ENCODE measurements around the gene TOLLIP.

TOLLIP gene

GRCh38 chr11:1271927-1272326, 37.5 kb downstream of the TOLLIP start:
- H3K4me3 ChIP-seq (ENCODE audit: low read depth, low read length, poor library complexity, severe bottlenecking) = no peak overlapping the region
- no peaks in the 10 kb centered on the region for H3K4me1 ChIP-seq (ENCODE audit: insufficient read depth, low read length, severe bottlenecking)
- no peaks in the 10 kb centered on the region for H3K9me2 ChIP-seq (ENCODE audit: low read depth, low read length)
- H3K4me2 ChIP-seq (ENCODE audit: low read length) = no peak overlapping the region
- TF ChIP-seq EZH2 (IDR thresholded peaks at IDR 0.05; ENCODE audit: borderline replicate concordance, low read length) = no peak
- TF ChIP-seq, protein P1, sequence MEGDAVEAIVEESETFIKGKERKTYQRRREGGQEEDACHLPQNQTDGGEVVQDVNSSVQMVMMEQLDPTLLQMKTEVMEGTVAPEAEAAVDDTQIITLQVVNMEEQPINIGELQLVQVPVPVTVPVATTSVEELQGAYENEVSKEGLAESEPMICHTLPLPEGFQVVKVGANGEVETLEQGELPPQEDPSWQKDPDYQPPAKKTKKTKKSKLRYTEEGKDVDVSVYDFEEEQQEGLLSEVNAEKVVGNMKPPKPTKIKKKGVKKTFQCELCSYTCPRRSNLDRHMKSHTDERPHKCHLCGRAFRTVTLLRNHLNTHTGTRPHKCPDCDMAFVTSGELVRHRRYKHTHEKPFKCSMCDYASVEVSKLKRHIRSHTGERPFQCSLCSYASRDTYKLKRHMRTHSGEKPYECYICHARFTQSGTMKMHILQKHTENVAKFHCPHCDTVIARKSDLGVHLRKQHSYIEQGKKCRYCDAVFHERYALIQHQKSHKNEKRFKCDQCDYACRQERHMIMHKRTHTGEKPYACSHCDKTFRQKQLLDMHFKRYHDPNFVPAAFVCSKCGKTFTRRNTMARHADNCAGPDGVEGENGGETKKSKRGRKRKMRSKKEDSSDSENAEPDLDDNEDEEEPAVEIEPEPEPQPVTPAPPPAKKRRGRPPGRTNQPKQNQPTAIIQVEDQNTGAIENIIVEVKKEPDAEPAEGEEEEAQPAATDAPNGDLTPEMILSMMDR (IDR thresholded peaks at IDR 0.05; ENCODE audit: low read length) = no peak
- H3F3A ChIP-seq (ENCODE audit: insufficient read depth, low read length) = no peaks in the 10 kb centered on the region
- peaks cover 10% of the 10 kb centered on the region; the same call in 1 of the 2 replicates for H3K36me3 ChIP-seq (ENCODE audit: insufficient read depth, low read length)
- no peaks in the 10 kb centered on the region for H4K20me1 ChIP-seq (ENCODE audit: insufficient read depth, low read length)
- H3K79me2 ChIP-seq (ENCODE audit: insufficient read depth, low read length) = no peaks in the 10 kb centered on the region
- H3K27me3 ChIP-seq (ENCODE audit: insufficient read depth, low read length) = no peaks in the 10 kb centered on the region
- H3K9me3 ChIP-seq (ENCODE audit: low read length) = no peaks in the 10 kb centered on the region
- no peak overlapping the region for H2AFZ ChIP-seq (ENCODE audit: low read length)
- H3K9ac ChIP-seq (ENCODE audit: low read length) = no peak overlapping the region
- H3K27ac ChIP-seq (ENCODE audit: low read depth, low read length, poor library complexity, severe bottlenecking) = no peak overlapping the region

DNA sequence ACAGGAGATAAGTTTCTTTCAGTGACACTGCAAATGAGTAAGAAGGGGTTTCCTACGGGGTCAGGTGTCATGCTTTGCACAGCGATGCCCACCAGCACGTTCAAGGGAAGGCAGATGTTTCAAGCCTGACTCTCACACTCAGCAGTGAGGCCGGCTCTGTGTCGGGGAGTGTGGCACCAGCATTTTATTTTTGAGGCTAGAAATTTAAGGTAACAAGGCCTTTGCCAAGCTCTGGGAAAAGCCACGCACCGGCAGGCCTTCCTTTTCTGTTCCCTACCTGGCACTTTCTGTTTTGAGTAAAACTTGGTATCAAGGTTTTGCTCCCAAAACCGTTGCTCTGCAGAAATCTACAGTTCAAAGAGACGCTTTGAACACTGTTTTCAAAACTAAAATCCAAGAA, 38.0 kb downstream of the TOLLIP start:
- Histone ChIP-seq H3K36me3 (ENCODE audit: insufficient read depth, low read length) (peaks cover 10% of the 10 kb centered on the region; the same call in 1 of the 2 replicates), H4K20me1 (ENCODE audit: insufficient read depth, low read length) (no peaks in the 10 kb centered on the region), H3K9ac (ENCODE audit: low read length) (no peak overlapping the region), H3K9me3 (ENCODE audit: low read length) (no peaks in the 10 kb centered on the region), H3K9me2 (ENCODE audit: low read depth, low read length) (no peaks in the 10 kb centered on the region), H3K4me2 (ENCODE audit: low read length) (no peak overlapping the region), H3K4me1 (ENCODE audit: insufficient read depth, low read length, severe bottlenecking) (no peaks in the 10 kb centered on the region), H3K27me3 (ENCODE audit: insufficient read depth, low read length) (no peaks in the 10 kb centered on the region), H3K4me3 (ENCODE audit: low read depth, low read length, poor library complexity, severe bottlenecking) (no peak overlapping the region), H3K79me2 (ENCODE audit: insufficient read depth, low read length) (no peaks in the 10 kb centered on the region), H2AFZ (ENCODE audit: low read length) (no peak overlapping the region), H3F3A (ENCODE audit: insufficient read depth, low read length) (no peaks in the 10 kb centered on the region), H3K27ac (ENCODE audit: low read depth, low read length, poor library complexity, severe bottlenecking) (no peak overlapping the region)
- TF ChIP-seq, protein P1 (IDR thresholded peaks at IDR 0.05; ENCODE audit: low read length) = no peak
- TF ChIP-seq EZH2 (IDR thresholded peaks at IDR 0.05; ENCODE audit: borderline replicate concordance, low read length) = no peak

- Histone ChIP-seq H3K4me3 (ENCODE audit: low read depth, low read length, poor library complexity, severe bottlenecking) (no peak overlapping the region), H3F3A (ENCODE audit: insufficient read depth, low read length) (no peaks in the 10 kb centered on the region), H3K27ac (ENCODE audit: low read depth, low read length, poor library complexity, severe bottlenecking) (no peak overlapping the region), H3K9me2 (ENCODE audit: low read depth, low read length) (no peaks in the 10 kb centered on the region), H3K9ac (ENCODE audit: low read length) (no peak overlapping the region), H3K4me2 (ENCODE audit: low read length) (no peak overlapping the region), H3K4me1 (ENCODE audit: insufficient read depth, low read length, severe bottlenecking) (no peaks in the 10 kb centered on the region), H4K20me1 (ENCODE audit: insufficient read depth, low read length) (no peaks in the 10 kb centered on the region), H3K27me3 (ENCODE audit: insufficient read depth, low read length) (no peaks in the 10 kb centered on the region), H3K36me3 (ENCODE audit: insufficient read depth, low read length) (peaks cover 9% of the 10 kb centered on the region; the same call in 1 of the 2 replicates), H3K9me3 (ENCODE audit: low read length) (no peaks in the 10 kb centered on the region), H2AFZ (ENCODE audit: low read length) (no peak overlapping the region), H3K79me2 (ENCODE audit: insufficient read depth, low read length) (no peaks in the 10 kb centered on the region)
- TF ChIP-seq EZH2 (IDR thresholded peaks at IDR 0.05; ENCODE audit: borderline replicate concordance, low read length) = no peak
- TF ChIP-seq, protein P1 (IDR thresholded peaks at IDR 0.05; ENCODE audit: low read length) = no peak
Observed at GRCh38 chr11:1271002-1271401, 38.4 kb downstream of the TOLLIP start.

Measured in OCI-LY1 (cell line).